GM12873 (cell line): ENCODE data around the gene PLEK.

ENCODE experiments used
- TF ChIP-seq, protein P1 (sequence below): IDR thresholded peaks from 2 replicates; pipeline ENCODE4 v1.5.1; 2012; ENCODE audit warnings: low read depth, mild to moderate bottlenecking, moderate library complexity, low read length, control low read depth; ENCODE audit not compliant: insufficient read depth; ENCODE audit errors: missing control alignments

The PLEK gene

DNA sequence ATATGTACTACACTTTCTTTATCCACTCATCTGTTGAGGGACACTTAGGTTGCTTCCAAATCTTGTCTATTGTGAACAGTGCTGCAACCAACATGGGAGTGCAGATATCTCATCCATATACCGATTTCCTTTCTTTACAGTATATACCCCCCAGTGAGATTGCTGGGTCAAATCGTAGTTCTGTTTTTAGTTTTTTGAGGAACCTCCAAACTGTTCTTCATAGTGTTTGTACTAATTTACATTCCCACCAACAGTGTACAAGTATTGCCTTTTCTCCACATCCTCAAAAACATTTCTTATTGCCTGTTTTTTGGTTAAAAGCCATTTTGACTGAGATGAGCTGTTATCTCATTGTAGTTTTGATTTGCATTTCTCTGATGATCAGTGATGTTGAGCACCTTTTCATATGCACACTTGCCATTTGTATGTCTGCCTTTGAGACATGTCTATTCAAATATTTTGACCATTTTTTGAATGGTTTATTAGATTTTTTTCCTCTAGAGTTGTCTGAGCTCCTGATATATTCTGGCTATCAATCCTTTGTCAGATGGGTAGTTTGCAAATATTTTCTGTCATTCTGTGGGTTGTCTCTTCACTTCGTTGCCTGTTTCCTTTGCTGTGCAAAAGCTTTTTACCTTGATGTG, 12.2 kb downstream of the PLEK start:
- TF ChIP-seq, protein P1, sequence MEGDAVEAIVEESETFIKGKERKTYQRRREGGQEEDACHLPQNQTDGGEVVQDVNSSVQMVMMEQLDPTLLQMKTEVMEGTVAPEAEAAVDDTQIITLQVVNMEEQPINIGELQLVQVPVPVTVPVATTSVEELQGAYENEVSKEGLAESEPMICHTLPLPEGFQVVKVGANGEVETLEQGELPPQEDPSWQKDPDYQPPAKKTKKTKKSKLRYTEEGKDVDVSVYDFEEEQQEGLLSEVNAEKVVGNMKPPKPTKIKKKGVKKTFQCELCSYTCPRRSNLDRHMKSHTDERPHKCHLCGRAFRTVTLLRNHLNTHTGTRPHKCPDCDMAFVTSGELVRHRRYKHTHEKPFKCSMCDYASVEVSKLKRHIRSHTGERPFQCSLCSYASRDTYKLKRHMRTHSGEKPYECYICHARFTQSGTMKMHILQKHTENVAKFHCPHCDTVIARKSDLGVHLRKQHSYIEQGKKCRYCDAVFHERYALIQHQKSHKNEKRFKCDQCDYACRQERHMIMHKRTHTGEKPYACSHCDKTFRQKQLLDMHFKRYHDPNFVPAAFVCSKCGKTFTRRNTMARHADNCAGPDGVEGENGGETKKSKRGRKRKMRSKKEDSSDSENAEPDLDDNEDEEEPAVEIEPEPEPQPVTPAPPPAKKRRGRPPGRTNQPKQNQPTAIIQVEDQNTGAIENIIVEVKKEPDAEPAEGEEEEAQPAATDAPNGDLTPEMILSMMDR, result no peak

DNA sequence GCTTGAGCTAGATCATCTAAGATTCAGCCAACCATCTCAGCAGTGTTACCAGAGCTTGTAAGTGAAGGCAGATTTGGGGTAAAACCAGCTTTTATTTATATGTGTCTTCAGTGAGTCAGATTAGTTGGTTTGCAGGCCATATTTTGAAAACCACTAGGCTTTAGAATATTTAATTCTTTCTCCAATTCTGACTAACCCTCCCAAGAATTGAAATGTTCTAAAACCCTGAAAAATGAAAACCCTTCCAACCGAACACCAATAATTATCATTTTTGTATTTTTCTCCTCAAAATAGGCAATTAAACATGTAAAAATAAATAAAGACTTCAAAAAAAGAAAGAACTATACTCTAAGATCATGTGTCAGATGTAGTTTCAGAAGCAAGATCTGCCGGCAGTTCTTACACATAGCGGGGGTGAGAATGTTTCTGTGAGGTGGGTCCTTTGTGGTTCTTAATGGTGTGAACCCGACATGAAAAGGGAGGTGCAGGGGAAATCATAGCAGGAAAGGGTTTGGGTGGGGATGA, 14.2 kb downstream of the PLEK start:
- TF ChIP-seq, protein P1, result no peak

DNA sequence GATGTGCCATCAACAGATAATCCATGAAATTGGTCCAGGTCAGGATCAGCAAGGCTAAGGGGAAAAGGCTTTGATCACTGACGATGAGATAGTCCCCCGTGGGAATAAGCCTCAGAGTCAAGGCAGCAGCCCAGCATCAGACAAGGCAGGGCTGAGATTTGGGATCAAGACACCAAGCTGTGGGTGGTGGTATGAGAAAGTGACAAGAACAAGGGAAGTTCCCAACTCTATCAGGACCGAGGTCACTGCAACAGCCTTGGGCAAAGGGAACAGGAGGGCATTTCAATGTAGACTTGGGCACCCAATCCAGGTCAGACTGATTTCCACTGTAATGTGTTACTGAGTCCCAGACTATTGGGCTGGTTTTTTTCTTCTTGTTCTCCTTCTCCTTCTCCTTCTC, 18.7 kb downstream of the PLEK start:
- TF ChIP-seq, protein P1, result no peak

DNA sequence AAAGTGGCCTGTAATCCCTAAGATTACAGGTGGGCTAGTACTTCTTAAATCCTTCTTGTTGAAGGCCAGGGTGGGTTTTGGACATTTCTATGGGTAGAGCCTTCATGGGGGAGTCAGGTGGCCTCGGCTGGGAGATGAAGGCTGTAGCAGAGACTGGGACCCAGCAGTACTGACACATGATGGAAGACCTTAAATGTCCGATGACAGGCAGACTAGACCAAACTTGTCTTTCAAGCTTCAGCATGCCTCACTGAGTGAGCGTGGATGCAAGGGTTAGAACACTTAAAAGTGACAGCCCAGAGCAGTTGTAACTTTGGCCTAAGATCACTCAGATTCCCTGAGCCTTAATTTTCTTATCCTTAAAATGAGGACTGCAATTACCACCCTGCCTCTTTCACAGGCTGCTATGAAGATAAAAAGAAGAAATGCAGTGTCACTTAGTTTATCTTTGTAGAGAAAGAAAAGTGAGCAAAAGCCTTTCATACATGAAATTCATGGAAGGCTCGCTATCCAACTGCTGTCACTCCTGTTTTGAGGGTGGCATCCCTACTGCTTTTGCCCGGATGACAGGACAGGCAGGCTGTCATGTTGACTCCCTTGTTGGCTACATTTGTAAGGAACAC, 19.5 kb downstream of the PLEK start:
- TF ChIP-seq, protein P1, result no peak

DNA sequence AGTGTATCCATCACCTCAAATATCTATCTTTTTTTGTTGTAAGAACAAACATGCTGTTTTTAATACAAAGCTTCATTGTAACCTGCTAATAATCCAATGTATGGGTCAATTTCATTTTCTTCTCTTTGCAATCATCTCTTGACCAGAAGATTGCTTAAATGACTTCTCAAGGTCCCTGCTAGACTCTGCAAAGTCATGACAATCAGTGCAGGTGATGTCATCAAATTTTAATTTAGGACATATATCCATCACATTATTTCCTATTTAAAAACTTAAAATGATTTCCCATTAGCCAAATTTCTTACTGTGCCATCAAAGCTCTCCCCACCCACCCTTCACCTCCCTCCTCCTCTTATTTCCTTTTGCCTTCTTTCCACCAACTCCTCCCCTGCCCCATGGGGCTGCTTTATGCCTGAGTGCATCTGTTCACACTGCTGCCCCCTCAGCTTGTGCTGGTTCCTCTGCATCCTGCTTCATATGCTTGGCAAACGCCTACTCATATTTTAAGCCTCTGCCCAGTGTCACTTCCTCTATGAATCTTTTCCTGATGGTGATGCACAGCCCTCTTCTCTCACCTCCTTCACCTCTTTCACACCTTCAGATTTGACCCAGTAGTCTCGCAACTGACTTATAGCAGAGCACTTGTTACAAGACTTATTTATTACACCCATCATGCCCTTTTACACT, 20.3 kb downstream of the PLEK start:
- TF ChIP-seq, protein P1, result no peak

DNA sequence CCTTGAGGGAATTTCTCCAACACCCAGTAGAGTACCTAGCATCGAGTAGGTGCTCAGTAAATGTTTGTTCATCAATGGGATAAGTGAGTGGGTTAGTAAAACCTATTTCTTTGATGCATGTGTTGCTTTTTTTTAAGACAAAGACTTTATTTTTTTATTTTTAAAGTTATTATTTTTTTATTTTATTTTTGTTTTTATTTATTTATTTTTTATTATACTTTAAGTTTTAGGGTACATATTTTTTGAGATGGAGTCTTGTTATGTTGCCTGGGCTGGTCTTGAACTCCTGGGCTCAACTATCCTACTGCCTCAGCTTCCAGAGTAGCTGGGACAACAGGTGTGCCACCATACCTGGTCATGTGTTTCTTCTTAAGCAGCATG, 20.8 kb downstream of the PLEK start:
- TF ChIP-seq, protein P1, result no peak

DNA sequence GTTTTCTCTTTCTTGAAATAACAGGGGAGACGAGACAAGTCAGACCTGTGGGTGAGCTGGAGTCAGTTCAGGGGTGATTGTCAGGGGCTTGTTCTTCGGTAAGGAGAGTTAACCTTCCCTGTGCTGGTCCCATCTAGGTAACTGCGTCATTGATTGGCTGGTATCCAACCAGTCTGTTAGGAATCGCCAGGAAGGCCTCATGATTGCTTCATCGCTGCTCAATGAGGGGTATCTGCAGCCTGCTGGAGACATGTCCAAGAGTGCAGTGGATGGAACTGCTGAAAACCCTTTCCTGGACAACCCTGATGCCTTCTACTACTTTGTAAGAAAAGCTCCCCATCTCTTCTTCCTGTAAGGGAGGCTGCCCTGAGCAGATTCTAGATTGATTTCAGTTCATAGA, 21.3 kb downstream of the PLEK start:
- TF ChIP-seq, protein P1, result no peak
